CD4-positive, alpha-beta T cell treated with Interleukin-1 beta for 1 hour (primary cell): ENCODE data around the gene DEFB123.

Experiments used
- DNase-seq, 2 donors: peaks; one replicate each; pipeline ENCODE4 v3.0.0-alpha.2; 2020 to 2022

Gene DEFB123

GRCh38 chr20:31474758-31475427, 34.5 kb downstream of the DEFB123 start, which contains the start of the genes DEFB124 and REM1:
TSS of gene DEFB124 (minus strand) at chr20:31475127. CDS start at chr20:31473013, 2,114 bp downstream.
TSS of gene REM1 (plus strand) at chr20:31475288. CDS start at chr20:31476446, 1,158 bp downstream.
- DNase-seq = no peak

DNA sequence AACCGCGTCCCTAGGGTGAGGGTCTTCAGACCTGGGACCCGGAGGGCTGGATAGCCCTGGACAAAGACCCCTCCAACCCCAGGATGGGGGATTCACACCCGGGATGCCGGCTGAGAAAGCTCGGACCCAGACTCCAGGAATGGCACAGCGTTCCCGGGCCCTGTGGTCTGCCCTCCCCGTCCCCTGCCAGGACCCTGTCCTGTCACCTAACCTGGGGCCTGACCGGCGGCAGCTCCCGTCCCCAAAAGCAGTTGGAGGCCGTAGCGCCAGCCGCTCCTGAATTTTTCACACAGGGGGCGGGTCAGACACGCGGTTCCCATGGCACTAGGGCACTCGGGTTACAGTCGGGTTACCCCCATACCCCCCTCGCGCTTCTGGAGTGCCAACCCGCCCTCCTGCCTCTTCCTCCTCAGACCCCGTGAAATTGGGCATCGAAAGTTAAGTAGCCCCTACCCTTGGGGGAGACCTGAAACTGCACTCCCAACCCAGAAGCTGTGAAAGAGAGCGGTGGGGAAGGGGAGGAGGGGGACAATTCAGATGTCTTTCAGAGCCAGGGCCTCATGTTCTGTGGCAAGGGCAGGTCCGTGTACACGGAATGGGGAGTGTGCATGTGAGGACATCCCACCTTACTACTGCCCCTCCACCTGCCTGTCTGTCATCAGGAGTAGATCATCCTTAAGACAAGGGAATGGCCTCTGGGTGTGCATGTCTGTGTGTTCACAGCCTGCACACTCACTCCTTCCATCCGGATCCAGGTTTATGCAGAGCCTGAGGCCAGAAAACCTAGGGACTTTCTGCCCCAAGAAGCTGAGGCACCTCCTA, 35.3 kb downstream of the DEFB123 start:
- no peak for DNase-seq

DNA sequence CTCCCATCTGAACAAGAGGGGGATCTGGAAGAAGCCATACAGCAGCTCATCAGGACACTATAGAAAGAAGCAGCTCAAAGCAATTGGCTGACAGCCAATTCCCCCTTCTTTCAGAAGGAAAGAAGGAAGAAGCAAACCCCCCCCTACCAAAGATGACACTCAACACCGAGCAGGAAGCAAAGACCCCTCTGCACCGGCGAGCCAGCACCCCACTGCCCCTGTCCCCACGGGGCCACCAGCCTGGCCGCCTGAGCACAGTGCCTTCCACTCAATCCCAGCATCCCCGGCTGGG, 35.8 kb downstream of the DEFB123 start:
- no peak for DNase-seq

DNA sequence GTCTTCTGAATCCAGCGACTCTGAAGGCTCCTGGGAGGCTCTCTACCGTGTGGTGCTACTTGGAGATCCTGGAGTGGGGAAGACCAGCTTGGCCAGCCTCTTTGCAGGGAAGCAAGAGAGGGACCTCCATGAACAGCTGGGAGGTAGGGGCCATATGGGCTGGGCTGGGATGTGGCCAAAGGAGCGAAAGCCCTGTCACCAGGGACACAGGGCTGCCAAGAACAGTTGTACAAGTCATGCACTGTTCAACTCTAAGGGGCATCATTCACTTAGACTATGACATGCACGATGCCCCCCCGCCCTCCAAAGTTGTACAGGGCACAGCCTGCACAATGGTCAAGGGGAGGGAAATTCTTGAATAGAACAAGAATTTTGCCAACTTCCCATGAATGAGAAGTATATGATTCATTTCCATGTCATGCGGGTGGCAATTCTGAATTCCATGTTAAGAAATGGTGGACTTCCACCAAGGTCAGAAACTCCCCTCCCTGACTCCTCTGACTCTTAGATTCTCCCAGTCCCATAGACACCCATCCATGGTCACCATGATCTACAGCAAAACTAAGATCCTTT, 36.3 kb downstream of the DEFB123 start:
- DNase-seq = no peak

DNA sequence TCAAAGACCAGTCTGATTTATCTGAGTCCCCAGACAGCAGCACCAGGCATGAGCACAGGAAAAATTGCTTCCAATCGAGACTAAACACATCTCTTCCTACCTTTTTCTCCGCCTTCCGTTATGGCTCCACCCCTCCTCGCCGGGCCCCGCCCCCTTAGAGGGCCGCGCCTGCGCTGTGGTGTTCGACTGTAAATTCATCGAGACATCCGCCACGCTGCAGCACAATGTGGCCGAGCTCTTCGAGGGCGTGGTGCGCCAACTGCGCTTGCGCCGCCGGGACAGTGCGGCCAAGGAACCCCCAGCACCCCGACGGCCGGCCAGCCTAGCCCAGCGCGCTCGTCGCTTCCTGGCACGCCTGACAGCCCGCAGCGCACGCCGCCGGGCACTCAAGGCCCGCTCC, 43.6 kb downstream of the DEFB123 start:
- peak; percentile 11 to 18 for DNase-seq

GRCh38 chr20:31485450-31486339, 45.3 kb downstream of the DEFB123 start:
- no peak for DNase-seq

GRCh38 chr20:31488115-31488514, 47.7 kb downstream of the DEFB123 start:
- no peak for DNase-seq

DNA sequence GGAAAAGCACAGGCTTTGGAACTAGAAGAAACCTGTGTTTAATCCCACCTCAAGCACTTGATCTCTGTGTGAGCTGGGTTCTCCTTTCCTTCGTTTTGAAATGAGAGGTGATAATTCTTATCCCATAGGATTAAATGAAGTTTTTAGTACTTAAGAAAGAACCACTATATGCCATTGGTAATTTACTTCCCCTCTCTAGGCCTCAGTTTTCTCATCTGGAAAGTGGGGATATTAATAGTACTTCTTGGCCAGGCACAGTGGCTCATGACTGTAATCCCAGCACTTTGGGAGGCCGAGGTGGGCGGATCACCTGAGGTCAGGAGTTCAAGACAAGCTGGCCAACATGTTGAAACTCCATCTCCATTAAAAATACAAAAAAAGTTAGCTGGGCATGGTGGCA, 48.7 kb downstream of the DEFB123 start:
- DNase-seq = no peak

GRCh38 chr20:31490752-31491151, 50.3 kb downstream of the DEFB123 start:
- DNase-seq = no peak

DNA sequence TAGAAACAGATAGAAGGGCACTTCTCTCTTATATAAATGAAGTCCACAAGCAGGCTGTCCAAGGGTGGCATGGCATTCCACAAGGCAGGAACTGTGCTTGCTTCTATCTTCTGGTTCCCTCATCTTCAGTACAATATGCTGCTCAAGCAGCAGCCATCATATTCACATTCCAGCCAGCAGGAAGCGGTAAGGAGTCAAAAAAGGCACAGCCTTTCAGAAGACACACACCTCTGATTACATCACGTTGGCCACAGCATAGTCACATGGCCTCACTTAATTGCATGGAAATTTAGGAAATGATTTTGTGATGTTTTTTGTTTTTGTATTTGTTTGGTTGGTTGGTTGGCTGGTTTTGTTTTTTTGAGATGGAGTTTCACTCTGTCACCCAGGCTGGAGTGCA, 53.7 kb downstream of the DEFB123 start:
- no peak for DNase-seq

- no peak for DNase-seq
Observed at GRCh38 chr20:31496761-31497295, 56.4 kb downstream of the DEFB123 start.

DNA sequence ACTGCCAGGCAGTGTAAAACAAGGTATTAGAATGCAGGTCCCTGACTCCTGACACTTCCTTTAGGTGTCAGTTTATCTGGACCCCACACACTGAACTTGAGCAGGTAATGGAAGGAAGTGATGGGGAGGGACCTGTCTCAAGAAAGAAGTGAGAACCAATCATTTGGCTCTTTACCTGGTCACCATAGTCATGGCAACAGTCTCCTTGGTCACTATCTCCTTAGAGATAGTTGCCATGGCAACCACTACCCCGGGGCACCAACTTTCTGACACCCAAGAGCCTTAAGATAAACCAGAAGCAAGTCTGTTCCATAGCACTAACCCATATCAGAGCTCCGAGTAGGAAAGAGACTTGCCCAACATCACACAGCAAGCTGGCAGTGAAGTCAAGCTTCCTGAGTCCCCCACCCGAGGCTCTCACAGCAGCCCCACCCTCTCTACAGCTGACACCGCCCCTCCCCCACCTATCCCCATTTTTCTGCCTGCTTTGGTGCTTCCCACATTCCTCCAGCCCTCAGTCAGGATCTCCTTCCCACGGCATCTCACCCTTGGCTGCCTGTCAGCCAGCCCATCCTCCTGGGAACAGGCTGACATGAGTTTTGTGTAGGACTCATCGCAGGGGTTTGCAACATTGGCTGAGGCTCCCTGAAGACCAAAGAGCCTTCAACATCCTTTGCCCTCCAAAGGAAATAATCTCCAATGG, 57.6 kb downstream of the DEFB123 start:
- no peak for DNase-seq
